ENCODE results near the gene NCOA5.
A peak's percentile ranks its signal among the peaks of the same experiment; 100 is the strongest.

Gene NCOA5

DNA sequence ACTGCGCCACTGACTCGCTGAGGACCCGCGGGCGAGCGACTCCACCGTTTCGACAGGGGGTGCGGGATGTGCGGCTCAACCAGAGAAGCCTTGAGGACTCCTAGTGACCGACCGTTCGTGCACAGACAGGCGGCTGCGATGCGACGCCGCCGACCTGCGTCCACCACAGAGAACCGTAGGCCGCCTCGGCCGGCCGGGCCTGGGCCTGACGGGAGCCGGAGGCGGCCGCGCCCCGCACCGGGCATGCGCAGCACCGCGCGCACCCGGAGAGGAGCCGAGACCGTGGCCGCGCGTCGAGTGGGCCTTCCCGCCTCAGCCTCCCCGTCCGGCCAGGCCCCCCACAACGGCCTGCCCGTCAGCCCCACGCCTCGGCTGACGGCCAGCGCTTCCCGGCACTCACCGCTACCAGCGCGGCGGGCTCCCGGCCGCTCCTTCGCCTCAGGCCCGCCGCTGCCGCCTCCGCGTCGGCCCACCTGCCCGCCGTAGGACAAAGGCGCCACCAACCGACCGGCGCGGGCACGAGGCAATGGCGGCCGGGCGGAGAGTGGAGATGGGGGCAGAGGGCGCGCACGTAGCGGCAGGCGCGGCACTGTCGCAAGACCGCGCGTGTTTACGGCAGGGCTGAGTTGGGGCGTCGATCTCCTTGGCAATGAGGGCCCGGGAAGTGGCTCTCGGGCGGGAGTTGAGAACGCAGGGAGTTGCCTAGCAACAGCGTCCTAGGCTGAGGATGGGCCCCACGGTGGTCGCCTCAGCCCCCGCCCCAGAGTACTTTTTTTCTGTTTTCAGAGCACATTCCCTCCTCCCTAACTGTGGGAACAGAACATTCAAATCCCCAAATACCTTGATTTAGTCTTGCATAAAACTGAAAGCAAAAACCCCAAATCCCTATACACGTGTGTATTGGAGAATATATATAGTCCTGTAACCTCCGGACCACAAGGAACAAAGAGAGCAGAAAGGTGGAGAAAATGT lies at the start of gene NCOA5:
Gene NCOA5 (minus strand): TSS at position 546 of the 972 bp plus-strand sequence. CDS start 10,538 bp downstream, outside the sequence.
- DNase-seq: peak; percentile 95

- DNase-seq: no peak
These were observed 49.6 kb upstream of the NCOA5 start for GRCh38 chr20:46139266-46139889.

DNA sequence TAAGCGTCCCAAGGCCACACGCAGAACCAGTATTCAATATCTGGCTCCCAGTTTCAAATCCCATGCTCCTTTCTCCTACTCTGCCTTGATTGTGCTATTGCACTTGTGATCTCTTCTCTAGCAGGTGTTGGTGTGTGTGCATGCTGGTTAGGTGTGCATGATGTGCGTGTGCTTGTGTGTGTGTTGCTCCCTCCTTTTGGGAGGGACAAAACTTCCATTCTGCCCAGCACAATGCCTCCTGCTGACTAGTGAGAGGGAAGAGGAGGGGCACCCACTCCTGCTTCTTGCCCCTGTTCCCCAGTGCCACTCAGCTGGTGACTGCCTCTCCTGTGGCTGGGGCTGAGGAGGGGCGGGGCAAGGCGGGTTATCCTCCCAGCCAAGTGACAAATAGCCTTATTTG lies 48.1 kb upstream of the NCOA5 start:
- no peak for DNase-seq

- DNase-seq: no peak
These were observed 46.3 kb upstream of the NCOA5 start for GRCh38 chr20:46135856-46136633.

DNA sequence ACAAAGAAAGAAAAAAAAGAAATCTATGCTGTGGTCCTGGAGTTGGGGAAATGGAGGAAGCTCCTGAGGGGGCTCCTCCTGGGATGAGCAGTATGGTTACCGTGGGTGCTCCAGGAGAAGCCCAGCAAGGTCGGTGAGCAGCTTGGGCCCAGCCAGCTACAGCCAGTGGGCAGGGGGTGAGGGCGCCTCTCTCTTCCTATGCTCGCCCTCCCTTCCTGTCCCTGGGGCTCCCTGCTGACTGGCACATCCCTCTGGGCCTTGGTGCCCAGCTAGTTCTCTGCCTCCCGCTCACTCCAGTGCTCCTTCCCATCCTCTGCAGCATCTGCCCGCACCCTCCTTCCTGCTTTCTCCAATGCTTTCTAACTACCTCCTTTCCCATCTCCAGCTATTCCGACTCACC lies 45.0 kb upstream of the NCOA5 start:
- no peak for DNase-seq

GRCh38 chr20:46133886-46134654 lies 44.3 kb upstream of the NCOA5 start:
- no peak for DNase-seq

GRCh38 chr20:46132705-46133120 lies 43.0 kb upstream of the NCOA5 start:
- DNase-seq: peak; percentile 57

DNA sequence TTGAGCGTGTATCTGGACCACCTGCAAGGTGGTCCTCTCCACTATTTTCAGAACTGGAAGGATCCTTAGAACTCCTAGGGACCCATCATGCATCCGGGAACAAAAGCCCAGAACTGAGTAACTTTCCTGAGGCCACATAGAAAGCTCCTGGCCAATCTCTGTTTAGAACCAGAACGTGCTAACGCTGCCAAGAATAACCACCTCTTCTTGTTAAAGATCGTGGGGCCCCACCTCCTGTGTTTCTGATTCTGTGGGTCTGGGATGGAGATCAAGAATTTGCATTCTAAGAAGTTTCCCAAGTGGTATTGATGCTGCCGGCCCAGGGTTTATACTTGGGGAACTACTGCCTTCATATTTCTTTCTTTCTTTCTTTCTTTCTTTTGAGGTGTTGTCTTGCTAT lies 41.6 kb upstream of the NCOA5 start:
- DNase-seq: no peak

DNA sequence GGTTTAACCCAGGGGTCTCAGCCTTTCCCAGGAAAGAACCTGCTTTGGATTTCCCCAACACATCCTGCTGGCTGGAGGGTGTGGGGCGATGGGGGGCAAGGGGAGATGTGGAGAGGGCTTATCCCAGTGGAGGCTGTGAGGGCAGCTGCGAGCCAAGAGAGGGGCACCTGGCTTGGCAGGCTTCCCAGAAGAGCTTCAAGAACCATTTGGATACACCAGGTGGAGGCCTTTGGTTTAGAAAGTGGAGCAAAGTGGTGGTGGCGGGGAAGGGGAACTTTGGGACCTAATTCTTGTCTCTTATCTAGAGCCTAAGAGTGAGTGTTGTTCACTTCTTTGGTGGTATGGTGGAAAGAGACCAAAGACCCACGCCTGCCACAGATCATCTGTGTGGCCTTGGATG lies 40.8 kb upstream of the NCOA5 start:
- DNase-seq: no peak

DNA sequence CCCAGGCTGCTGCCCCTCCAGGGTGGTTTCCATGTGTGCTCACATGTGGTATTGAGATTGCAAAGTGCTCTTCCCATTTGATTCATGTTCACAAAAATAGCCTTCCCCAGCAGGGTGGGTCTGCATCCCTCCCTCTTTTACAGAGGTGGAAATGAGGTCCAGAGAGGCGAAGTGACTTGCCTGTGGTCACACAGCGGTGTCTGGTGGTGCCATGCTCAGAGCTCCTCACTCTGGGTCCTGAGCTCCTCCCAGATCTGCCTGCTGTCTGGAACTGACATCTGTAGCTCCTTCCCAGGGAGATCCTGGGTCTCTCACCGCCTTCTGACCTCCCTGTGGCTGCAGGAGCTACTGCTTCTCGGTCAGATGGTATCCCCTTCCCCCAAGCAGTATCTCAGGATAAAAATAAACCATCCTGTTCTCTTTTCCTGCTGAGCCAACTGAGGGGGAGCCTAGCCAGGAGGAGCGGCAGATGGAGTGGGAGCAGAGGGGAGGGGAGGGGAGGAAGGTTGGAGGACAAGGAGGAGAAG lies 40.3 kb upstream of the NCOA5 start:
- DNase-seq: no peak

- DNase-seq: no peak
These were observed 38.8 kb upstream of the NCOA5 start for GRCh38 chr20:46128310-46129151.

GRCh38 chr20:46127396-46128010 lies 37.7 kb upstream of the NCOA5 start:
- no peak for DNase-seq

DNA sequence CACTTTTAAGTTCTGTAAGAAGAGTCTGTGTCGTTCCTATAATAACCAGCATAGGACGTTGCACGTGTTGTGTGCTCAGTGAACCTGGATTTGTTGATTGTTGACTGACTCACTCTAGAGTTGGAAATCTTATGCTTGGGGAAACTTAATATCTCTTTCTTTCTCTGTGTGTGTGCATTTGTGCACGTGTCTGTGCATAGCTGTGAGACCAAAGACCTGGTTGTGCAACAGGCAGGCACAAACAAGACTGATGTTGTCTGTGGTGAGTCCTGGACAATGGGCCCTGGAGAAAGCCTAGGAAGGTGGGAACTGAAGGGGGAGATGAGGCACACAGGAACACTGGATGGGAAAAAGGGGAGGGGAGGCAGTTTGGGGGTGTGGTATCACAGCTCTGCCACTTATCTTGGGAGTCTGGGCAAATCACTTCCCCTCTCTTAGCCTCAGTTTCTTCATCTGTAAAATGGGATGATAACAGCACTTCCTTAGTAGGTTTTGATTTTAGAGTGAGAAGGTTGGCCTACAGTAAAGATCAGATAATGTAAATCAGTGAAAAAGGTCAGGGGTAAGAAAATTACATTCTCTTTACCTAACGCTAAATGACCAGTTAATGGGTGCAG lies 36.8 kb upstream of the NCOA5 start:
- no peak for DNase-seq

GRCh38 chr20:46123482-46124245 lies 33.9 kb upstream of the NCOA5 start:
- DNase-seq: no peak

DNA sequence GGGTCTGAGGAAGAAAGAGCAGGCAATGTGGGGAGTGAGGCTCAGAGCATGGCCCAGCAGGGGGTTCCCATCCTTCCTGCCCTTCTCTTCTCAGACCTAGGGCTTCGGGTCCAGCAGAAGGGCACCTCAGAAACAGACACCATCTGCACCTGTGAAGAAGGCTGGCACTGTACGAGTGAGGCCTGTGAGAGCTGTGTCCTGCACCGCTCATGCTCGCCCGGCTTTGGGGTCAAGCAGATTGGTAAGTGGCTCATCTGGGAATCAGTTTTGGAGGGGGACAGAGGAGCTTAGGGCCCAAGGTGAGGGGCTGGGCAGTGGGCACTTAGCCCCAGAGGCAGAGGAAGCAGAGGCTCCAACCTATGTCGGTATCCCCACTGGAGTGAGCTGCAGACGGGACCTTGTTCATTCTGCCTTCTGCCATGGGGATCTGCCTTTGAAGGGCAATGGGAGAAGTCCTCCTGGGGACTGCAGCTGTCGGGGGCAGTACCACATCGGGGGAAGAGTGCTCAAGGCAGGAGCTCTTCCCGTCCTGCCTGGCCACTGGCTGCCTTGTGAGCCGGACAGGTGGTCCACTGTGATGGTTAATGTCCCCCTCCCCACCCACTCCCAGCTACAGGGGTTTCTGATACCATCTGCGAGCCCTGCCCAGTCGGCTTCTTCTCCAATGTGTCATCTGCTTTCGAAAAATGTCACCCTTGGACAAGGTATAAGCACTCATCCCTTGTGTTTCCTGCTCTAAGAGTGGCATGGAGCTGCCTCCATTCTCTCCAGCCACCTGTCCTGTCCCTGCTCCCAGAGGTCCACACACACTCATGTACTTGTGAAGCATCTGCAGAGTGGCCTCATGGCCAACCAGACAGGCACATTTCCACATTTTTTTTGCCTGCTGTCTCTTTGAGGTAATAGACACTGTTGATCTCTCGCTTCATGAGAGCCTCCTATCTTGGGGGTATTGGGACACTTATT lies 33.0 kb upstream of the NCOA5 start:
- DNase-seq: no peak

GRCh38 chr20:46122071-46122470 lies 32.3 kb upstream of the NCOA5 start:
- no peak for DNase-seq

GRCh38 chr20:46121184-46121930 lies 31.6 kb upstream of the NCOA5 start:
- DNase-seq: no peak

- DNase-seq: no peak
These were observed 30.4 kb upstream of the NCOA5 start for GRCh38 chr20:46120136-46120535.
